GM23338 (cell line): ENCODE results near the gene NCAPD2.

Source experiments
- CREB1 ChIP-seq: fragments of 250-450 bp; sonication (Bioruptor Pico); IDR thresholded peaks from 2 replicates; pipeline ENCODE4 v1.5.0; 2020; ENCODE audit warnings: low read depth, mild to moderate bottlenecking, moderate library complexity
- CTCF ChIP-seq, 2 experiments: fragments of 200-600 bp in 1 of 2; sonication (generic) in 1 of 2; conservative IDR thresholded peaks; 2 replicates each; pipeline versions ENCODE4 v1.5.1 to v1.6.1; 2016 to 2017; ENCODE audit warnings: antibody characterized with exemption in 2 of 2, low read depth in 2 of 2, mild to moderate bottlenecking in 2 of 2, moderate library complexity in 1 of 2
- EZH2 ChIP-seq: fragments of 200-600 bp; sonication (generic); IDR thresholded peaks from one replicate; pipeline ENCODE4 v1.8.0; 2017; ENCODE audit warnings: antibody characterized with exemption, mild to moderate bottlenecking, low read depth; ENCODE audit not compliant: unreplicated experiment
- EZH2phosphoT487 ChIP-seq: fragments of 200-600 bp; sonication (generic); IDR thresholded peaks from one replicate; pipeline ENCODE4 v1.8.1; 2018; ENCODE audit warnings: antibody characterized with exemption; ENCODE audit not compliant: unreplicated experiment
- JUNB ChIP-seq: IDR thresholded peaks from one replicate; pipeline ENCODE4 v1.6.1; 2016; ENCODE audit warnings: antibody characterized with exemption; ENCODE audit not compliant: unreplicated experiment
- NANOG ChIP-seq: IDR thresholded peaks from 2 replicates; pipeline ENCODE4 v1.6.1; 2016; ENCODE audit warnings: antibody characterized with exemption, borderline replicate concordance
- POLR2AphosphoS5 ChIP-seq: IDR thresholded peaks from 2 replicates; pipeline ENCODE4 v1.6.1; 2016; ENCODE audit warnings: antibody characterized with exemption, low read depth
- STAT1 ChIP-seq: IDR thresholded peaks from one replicate; pipeline ENCODE4 v1.6.1; 2016; ENCODE audit warnings: antibody characterized with exemption; ENCODE audit not compliant: unreplicated experiment
- ZNF114 ChIP-seq: fragments of 250-450 bp; sonication (Bioruptor Pico); IDR thresholded peaks from 2 replicates; pipeline ENCODE4 v1.5.0; 2020; ENCODE audit warnings: mild to moderate bottlenecking, moderate library complexity
- TF ChIP-seq, protein P1 (sequence below): IDR thresholded peaks from one replicate; pipeline ENCODE4 v1.6.1; 2018; ENCODE audit warnings: antibody characterized with exemption; ENCODE audit not compliant: unreplicated experiment
- TF ChIP-seq, protein P2 (sequence below): IDR thresholded peaks from 2 replicates; pipeline ENCODE4 v1.6.1; 2016; ENCODE audit warnings: antibody characterized with exemption

DNA sequence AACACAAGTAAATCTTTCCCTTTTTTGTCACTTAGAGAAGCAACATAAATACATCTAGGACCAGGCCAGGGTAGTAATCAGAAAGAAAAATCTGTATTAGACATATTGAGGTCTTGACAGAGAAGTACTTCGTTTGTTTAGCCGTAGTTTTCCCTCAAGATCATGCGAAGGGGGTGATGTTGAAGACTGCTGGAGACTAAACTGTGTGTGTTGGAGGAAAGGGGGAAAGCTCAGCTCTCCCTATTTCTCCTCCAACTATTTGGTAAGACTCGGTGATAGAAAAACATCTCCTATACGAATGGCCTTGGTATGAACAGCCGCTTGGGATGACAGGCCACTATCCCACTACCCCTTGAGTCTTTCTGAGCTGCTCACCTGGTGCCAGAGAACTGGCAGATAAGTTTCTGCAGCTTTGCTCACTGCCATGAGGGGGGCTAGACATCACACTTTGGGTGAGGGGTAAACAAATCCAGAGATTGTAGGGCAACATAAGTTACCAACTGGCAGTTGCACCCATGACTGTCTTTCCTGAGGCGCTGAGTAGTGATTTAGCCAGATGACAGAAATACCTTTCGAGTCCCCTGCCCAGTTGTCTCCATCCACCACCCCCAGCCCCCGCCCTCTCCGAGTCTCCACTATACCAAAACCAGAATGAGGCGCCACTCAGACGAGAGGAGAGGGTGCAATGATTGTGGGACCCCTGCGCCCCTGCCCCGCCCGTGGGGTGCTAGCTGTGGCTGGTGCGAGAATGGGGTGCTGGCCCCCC is 24.1 kb upstream of the NCAPD2 start:
- TF ChIP-seq POLR2AphosphoS5 (no peak), CTCF (conservative IDR thresholded peaks at IDR 0.05; ENCODE audit: low read depth in 2 of 2) (no peak), EZH2 (no peak), JUNB (no peak), EZH2phosphoT487 (no peak), CREB1 (CRISPR knock-in tag) (no peak), STAT1 (no peak), NANOG (no peak), ZNF114 (no peak)
- TF ChIP-seq, protein P1, sequence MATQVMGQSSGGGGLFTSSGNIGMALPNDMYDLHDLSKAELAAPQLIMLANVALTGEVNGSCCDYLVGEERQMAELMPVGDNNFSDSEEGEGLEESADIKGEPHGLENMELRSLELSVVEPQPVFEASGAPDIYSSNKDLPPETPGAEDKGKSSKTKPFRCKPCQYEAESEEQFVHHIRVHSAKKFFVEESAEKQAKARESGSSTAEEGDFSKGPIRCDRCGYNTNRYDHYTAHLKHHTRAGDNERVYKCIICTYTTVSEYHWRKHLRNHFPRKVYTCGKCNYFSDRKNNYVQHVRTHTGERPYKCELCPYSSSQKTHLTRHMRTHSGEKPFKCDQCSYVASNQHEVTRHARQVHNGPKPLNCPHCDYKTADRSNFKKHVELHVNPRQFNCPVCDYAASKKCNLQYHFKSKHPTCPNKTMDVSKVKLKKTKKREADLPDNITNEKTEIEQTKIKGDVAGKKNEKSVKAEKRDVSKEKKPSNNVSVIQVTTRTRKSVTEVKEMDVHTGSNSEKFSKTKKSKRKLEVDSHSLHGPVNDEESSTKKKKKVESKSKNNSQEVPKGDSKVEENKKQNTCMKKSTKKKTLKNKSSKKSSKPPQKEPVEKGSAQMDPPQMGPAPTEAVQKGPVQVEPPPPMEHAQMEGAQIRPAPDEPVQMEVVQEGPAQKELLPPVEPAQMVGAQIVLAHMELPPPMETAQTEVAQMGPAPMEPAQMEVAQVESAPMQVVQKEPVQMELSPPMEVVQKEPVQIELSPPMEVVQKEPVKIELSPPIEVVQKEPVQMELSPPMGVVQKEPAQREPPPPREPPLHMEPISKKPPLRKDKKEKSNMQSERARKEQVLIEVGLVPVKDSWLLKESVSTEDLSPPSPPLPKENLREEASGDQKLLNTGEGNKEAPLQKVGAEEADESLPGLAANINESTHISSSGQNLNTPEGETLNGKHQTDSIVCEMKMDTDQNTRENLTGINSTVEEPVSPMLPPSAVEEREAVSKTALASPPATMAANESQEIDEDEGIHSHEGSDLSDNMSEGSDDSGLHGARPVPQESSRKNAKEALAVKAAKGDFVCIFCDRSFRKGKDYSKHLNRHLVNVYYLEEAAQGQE: no peak
- TF ChIP-seq, protein P2, sequence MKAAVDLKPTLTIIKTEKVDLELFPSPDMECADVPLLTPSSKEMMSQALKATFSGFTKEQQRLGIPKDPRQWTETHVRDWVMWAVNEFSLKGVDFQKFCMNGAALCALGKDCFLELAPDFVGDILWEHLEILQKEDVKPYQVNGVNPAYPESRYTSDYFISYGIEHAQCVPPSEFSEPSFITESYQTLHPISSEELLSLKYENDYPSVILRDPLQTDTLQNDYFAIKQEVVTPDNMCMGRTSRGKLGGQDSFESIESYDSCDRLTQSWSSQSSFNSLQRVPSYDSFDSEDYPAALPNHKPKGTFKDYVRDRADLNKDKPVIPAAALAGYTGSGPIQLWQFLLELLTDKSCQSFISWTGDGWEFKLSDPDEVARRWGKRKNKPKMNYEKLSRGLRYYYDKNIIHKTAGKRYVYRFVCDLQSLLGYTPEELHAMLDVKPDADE: 0 out of 2 replicates have a peak, but pooled peaks have one; percentile 0
